GM18517 (cell line): ENCODE results near the gene NEIL1.
"Not testable (repeated sequence)": the region's sequence is repeated elsewhere in the genome, so short reads cannot be mapped to it uniquely, and the experiment has no call there.

ENCODE experiments used
- ATAC-seq: cut with Tn5 transposase; IDR thresholded peaks from one replicate; pipeline ENCODE4 v1.9.1; 2021; ENCODE audit warnings: mild to moderate bottlenecking, moderate library complexity; ENCODE audit not compliant: unreplicated experiment

Gene NEIL1

DNA sequence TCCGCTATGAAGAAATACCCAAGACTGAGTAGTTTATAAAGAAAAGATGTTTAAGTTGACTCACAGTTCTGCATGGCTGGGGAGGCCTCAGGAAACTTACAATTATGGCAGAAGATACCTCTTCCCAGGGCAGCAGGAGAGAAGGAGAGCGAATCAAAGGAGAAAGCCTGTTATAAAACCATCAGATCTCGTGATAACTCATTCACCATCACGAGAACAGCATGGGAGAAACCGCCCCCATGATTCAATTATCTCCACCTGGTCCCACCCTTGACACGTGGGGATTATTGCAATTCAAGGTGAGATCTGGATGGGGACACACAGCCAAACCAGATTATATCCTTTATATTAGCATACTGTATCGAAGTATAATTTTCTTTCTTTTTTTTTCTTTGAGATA lies 14.7 kb upstream of the NEIL1 start:
- not testable (repeated sequence) for ATAC-seq

DNA sequence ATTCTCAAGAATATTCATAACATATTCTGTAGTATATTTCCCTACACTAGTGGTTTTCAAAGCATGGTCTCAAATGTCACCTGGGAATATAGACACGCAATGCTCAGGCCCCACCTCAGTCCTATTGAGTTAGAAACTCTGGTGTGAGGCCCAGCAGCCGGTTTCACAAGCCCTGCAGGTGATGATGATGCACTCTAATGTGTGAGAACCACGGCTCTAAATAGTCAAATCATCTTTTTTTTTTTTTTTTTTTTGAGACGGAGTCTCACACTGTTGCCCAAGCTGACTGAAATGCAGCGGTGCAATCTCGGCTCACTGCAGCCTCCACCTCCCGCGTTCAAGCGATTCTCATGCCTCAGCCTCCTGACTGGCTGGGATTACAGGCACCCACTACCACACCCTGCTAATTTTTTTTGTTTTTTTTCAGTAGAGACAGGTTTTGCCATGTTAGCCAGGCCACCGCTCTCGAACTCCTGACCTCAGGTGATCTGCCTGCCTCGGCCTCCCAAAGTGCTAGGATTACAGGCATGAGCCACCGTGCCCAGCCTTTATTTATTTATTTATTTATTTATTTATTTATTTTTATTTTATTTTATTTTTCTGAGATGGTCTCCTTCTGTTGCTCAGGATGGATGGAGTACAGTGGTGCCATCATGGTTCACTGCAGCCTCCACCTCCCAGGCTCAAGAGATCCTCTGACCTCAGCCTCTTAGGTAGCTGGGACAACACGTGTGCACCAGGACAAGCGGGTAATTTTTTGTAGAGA lies 13.0 kb upstream of the NEIL1 start:
- ATAC-seq: not testable (repeated sequence)

DNA sequence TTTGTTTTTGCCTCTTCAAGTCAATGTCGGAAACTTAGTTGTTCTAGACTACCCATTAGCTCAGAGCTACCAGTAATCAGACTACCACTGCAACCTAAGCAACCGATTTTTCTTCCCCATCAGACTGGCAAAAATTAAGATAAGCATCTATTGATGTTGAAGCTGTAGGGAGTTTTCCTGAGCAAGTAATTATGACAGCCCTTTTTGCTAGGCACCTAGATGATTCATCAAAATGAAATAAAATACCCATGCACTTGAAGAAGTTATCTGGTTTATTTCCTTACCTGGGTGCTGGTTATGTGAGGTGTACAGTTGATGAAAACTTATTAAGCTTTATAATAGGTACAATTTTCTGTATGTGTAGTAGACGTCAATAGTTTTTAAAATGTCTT lies 11.5 kb upstream of the NEIL1 start:
- no peak for ATAC-seq

DNA sequence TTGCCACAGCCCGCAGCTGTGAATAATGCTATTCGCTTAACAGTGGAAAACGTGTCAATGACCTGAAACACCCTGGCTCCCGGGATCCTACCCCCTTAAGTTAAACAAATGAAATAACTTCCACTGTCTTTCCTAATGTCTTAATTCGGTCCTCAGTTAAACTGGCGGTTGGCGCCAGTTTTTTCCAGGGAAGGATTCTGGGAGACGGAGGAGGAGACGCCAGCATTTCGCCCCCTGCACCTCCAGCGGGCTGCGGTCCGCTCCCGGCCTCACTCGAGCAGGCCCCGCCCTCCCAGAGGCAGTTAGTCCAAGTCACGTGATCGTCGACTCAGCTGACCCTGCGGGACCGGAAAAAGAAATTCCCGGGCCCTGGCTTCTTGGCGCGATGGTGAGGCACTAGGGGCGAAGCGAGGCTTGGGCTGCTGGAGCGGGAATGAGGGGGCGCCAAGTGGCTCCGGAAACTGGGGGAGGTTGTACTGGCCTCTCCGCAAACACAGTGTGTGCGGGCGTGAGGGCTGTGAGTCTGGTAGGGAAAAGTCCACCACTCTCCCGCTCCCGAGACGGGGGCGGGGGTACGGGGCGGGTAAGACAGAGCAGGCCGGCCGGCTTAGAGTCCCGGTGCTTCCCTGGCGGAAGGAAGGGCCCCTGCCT lies 11.0 kb upstream of the NEIL1 start, which contains the start of gene COMMD4:
COMMD4 (plus strand) TSS at position 359 of the 651 bp plus-strand sequence; CDS start at position 386, 27 bp downstream.
- ATAC-seq: no peak

DNA sequence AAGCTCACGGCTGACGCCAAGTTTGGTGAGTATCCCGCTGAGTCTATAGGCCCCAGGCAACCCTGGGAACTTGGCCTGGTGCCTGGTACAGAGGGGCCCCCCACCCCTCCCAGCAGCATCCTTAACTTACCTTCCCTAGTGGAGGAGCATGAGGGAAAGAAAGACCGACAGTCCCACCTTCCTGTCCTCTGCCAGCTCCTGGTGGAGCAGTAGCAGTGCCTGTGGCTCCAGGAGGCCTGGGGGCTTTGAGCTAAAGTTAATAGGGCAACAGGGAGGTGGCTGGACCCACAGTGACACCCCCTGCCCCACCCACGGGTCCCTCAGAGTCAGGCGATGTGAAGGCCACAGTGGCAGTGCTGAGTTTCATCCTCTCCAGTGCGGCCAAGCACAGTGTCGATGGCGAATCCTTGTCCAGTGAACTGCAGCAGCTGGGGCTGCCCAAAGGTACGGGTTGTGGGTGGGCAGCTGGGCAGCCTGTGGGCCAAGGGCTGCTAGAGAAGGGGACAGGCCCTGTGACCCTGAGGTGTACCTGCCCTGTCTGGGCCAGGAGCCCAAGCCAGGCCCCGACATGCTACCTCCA lies 8.1 kb upstream of the NEIL1 start:
- ATAC-seq: no peak

DNA sequence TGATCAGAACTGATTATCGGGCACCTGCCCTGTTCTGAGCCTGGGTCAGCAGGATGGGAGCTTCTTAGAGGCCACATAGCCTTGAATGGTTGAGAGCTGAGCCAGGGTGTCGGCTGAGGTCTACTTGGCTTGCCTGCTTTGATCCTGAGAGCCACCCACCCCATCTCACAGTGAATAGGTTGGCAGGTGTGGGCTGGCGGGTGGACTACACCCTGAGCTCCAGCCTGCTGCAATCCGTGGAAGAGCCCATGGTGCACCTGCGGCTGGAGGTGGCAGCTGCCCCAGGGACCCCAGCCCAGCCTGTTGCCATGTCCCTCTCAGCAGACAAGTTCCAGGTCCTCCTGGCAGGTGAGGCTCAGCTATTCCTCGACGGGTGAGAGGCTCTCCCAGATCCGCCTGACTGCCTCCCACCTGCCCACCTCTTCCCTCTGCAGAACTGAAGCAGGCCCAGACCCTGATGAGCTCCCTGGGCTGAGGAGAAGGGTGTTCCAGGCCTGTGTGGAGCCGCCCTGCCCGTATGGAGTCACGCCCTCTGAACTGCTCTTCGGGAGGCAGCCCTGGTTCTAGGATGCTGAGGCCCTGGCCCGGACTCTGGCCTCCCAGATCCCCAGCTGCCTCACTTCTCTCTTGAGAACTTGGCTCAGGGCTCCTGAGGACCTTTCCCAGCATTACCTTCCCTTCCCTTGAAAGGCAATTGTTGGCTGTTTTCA lies 7.2 kb upstream of the NEIL1 start:
- no peak for ATAC-seq

DNA sequence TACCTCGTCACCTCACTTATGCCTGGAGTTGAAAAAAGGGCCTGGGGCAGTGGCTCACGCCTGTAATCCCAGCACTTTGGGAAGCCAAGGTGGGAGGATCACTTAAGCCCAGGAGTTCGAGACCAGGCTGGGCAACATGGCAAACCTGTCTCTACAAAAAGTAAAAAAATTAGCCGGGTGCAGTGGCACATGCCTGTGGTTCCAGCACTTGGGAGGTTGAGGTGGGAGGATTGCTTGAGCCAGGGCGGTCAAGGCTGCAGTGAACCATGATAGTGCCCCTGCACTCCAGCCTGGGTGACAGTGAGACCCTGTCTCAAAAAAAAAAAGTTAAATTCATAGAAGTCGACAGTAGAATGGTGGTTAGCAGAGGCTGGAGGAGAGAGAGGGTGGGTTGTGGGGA lies 4.6 kb upstream of the NEIL1 start:
- ATAC-seq: no peak

DNA sequence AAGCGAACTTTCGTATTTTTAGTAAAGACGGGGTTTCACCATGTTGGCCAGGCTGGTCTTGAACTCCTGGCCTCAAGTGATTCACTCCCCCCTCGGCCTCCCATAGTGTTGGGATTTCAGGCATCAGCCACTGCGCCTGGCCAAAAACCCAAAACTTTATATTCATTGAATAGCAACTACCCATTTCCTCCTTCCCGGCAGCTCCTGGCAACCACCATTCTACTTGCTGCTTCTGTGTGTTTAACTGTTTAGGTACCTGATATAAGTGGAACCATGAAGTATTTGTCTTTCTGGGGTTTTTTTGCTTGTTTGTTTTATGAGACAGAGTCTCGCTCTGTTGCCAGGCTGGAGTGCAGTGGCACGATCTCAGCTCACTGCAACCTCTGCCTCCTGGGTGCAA lies 2.9 kb upstream of the NEIL1 start:
- ATAC-seq: not testable (repeated sequence)

DNA sequence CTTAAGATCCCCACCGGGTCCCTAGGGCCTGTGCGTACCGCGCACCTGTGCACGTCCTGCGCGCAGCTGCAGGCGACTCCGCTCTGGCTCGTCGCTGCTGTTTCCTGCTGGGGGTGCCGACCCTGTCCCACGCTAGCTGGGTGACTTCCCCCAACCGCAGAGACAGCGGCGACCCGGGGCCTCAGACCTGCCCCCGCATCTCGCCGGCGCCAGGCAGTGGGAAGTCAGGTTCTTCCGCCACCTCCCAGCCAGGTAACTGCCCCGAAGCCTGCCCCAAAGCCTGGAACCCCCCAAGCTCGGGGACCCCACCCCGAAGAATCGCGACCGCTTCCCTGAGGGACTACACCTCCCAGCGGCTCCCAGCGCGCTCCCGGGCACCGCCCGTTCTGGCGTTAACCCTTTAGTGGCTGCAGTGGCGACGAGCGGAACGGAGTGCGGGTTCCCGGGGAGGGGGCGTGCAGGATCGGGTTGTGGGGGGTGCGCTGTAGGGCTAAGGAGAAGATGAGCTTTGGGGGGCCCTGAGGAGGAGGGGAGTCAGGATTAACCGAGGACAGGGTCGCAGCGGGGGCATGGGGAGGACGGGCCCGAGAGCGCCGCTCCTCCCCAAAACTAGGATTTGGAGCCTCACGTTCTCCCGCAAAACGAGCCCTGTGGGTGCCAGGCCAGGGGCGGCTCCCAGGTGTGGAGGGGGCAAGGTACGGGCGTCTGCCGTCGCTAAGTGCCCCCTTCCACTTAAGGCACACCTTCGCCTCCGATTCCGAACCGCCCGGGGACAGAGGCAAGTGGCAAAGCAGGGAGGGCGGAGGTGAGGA lies 589 bp downstream of the NEIL1 start:
- ATAC-seq: no peak

DNA sequence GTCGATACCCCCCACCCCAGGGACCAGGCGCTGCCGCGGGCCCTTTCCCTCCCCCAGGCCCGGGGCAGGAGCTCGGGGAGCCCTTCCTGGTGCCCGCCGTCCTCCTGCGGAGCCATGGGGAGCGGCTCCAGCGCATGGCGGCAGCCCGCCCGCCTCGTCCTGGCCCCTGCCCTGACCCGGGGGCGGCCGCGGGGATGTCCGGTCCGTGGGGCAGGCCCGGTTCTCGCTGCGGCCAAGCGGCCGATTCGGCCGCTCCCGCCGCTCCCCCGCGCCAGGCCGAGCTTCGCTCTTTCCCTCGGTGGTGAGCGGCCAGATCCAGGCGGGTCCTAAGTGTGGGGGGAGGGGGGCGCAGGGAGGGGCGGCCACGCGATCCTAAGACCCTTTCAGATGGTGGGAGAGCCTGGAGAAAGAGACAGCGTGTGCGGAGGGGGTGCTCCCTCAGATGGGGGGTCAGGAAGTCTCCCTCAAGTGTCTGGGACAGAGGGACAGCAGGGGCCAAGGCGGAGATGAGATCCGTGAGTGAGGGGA lies 1.3 kb downstream of the NEIL1 start:
- no peak for ATAC-seq

DNA sequence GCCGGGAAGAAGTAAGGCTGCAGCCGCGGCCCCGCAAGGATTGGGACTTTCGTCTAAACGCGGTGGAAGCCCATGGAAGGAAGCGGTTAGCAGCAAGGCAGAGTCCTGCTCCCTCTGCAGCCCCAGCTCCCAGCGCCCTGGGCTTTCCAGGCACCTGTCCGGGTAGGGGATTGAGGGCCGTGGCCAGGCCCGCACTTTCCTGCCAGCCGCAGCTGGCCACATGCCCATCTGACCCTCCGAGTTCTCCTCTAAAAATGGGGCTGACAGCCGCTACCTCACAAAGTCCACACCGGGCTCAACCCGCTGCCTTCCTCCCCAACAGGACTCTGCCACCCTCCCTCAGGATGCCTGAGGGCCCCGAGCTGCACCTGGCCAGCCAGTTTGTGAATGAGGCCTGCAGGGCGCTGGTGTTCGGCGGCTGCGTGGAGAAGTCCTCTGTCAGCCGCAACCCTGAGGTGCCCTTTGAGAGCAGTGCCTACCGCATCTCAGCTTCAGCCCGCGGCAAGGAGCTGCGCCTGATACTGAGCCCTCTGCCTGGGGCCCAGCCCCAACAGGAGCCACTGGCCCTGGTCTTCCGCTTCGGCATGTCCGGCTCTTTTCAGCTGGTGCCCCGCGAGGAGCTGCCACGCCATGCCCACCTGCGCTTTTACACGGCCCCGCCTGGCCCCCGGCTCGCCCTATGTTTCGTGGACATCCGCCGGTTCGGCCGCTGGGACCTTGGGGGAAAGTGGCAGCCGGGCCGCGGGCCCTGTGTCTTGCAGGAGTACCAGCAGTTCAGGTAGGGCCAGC lies 1.9 kb downstream of the NEIL1 start:
- ATAC-seq: no peak

DNA sequence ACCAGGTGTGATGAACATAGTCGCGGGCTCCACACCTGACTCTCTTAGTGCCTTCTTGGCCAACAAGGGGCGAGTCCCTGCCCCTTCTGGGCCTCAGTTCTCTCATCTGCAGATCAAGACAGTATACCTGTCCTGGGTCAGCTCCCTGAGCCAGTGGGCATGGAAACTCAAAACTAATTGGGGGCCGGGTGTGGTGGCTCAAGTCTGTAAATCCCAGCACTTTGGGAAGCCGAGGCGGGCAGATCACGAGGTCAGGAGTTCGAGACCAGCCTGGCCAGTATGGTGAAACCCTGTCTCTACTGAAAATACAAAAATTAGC lies 2.5 kb downstream of the NEIL1 start:
- ATAC-seq: not testable (repeated sequence)

DNA sequence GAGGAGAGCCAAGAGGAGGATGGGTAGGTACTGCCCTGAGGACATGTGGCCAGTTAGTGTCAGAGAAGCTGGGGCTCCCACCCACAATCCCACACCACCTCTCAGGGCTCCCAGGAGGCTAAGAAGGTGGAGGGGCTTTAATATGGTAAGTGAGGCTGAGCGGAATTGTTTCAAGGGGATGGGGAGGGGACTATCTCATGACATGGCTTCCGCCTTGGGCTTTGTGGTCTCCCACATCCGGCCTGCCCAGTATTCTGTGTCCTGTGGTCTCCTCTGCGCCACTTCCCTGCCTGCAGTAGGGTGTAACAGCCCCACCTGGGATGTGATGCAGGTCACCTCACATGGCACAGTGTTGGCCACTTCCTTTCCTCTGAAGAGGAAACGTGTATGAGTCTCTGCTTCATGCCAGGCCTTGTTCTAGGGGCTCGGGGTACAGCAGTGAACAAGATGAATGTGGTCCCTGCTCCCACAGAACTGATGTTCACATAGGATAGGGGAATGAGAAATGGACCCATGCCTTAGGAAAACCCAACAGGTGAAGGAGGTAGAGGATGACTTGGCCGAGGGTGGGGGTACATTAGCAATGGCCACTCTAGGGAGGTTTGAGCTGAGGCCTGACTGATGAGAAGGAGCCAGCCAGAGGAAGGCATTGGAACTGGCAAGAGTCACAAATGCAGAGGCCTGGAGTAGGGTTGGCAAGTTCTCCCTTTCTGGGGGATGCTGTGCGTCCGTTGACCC lies 3.2 kb downstream of the NEIL1 start:
- ATAC-seq: no peak

DNA sequence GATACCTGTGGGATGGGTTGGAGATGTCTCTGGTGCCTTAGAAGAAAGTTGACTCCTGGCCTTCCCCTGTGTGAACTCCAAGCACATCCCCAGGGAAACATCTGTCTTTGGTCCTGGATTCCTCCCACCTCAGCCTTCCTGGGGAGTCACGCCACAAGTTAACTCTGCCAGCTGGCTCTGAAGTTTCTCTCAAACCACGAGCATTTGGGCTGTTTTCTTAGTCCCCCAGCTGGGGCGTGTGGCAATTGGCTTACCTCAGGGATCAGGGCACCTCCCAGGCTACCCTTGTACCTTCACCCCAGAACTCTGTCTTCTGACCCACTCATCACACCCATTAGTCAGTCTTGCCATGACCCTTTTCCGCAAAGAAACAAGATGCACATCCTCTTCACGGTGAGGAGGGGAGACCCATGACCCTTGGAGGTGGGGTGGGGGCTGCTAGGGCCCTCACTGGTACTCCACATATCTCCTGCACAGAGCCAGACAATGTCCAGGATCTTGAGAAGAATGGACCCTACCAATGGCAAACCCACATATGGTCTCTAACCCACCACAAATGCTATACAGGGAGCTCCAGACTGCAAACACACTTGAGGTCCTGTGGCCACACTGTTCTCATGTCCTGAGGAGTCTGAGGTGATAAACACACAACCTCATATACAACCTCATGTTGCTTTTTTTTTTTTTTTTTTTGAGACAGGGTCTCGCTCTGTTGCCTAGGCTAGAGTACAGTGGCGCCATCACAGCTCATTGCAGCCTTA lies 3.9 kb downstream of the NEIL1 start:
- ATAC-seq: no peak

DNA sequence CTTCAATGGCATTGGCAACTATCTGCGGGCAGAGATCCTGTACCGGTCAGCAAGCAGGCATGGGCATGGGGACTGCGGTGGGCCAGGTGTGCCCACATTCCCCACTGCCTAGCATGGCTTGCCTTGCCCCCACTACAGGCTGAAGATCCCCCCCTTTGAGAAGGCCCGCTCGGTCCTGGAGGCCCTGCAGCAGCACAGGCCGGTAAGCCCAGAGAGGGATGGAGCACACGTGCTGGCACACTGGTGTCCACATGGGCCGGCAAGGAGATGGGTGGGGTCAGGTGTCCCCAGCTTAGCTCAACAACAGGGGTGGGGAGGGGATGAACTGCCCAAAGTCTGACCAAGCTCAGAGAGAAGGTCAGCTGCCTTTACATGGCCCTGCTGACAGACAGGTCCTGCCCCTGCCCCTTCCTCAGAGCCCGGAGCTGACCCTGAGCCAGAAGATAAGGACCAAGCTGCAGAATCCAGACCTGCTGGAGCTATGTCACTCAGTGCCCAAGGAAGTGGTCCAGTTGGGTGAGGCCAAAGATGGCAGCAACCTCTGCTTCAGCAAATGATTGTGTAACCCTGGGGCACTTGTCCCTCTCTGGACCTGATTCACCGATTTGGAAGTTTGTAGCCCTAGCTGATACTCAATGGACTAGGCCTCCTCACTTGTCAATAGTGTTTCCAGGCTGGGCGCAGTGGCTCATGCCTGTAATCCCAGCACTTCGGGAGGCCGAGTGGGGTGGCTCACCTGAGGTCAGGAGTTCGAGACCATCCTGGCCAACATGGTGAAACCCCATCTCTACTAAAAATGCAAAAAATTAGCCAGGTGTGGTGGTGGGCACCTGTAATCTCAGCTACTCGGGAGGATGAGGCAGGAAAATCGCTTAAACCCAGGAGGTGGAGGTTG lies 5.6 kb downstream of the NEIL1 start:
- no peak for ATAC-seq

DNA sequence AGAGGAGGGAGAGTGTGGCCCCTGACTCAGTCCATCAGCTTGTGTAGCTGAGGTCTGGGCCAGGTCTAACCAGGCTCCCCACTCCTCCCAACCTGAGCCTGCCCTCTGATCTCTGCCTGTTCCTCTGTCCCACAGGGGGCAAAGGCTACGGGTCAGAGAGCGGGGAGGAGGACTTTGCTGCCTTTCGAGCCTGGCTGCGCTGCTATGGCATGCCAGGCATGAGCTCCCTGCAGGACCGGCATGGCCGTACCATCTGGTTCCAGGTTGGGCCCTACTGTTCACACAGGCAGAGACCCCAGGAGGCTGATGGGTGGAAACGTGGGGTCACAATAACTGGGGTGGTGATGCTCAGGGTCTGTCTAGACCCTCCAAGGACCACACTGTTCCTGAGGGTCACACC lies 6.8 kb downstream of the NEIL1 start:
- no peak for ATAC-seq

DNA sequence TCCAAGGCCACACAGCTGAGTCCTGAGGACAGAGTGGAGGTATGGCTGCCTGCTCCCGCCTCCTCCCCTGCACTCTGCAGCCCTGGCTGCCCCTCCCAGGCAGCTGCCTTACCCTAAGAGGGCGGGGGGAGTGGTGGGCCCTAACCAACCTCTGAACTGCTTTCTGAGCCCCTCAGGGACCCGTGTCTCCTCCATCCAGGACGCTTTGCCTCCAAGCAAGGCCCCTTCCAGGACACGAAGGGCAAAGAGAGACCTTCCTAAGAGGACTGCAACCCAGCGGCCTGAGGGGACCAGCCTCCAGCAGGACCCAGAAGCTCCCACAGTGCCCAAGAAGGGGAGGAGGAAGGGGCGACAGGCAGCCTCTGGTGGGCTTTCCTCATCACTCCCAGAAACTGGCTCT lies 7.6 kb downstream of the NEIL1 start:
- ATAC-seq: no peak
